K562 (cell line): ENCODE results near the gene LRRC26. TPM values are rescaled to one million over a fixed set of nuclear protein-coding genes. Genes with fewer than 3 reads are reported as not detected.

Experiments used
- ATAC-seq: fragments of 200-7000 bp; cut with Tn5 transposase; 3 replicates; pipeline ENCODE4 v1.9.1; 2020; ENCODE audit warnings: moderate library complexity
- BruUV-seq: library from RNA; stranded (reverse); fragments of 400-500 nt; replicated peaks from 2 replicates; lab custom pipeline; 2021; lab: Mats Ljungman, UMichigan
- CTCF ChIA-PET: fragments of 300-600 bp; formaldehyde crosslinking; extraction: SDS; loops from one replicate; lab custom pipeline; 2021; ENCODE audit warnings: low intra/inter-chr PET ratio; lab: Yijun Ruan, JAX
- POLR2A ChIA-PET: fragments of 300-600, 350-650 bp; sonication (Branson Sonifier 250); formaldehyde crosslinking; extraction: SDS; loops from one replicate; lab custom pipeline; 2021; ENCODE audit warnings: antibody characterized with exemption, inconsistent platforms; lab: Yijun Ruan, JAX
- DNase-seq, 4 experiments: peaks; one replicate each; pipeline versions ENCODE4 v3.0.0 to v3.0.0-alpha.2; 2011 to 2018; ENCODE audit warnings: low spot score in 3 of 4, mixed read lengths in 3 of 4; ENCODE audit errors: extremely low read depth in 1 of 4
- FAIRE-seq: peaks from 2 replicates; lab custom pipeline; 2011; peaks lifted over from hg19 to GRCh38; lab: Jason Lieb, UNC
- H2AFZ ChIP-seq: 2 replicates; pipeline ENCODE4 v1.6.0; 2011; ENCODE audit warnings: low read depth, low read length, control low read depth, inconsistent platforms
- H3K27ac ChIP-seq: fragments of 200-600 bp; 3 replicates; pipeline ENCODE4 v1.8.0; 2011; ENCODE audit warnings: low read depth, mild to moderate bottlenecking, control low read depth, inconsistent platforms, low read length, moderate library complexity, mixed read lengths; ENCODE audit errors: extremely low read depth
- H3K27me3 ChIP-seq, 2 experiments: fragments of 300-600 bp in 1 of 2; 2 replicates in 1 of 2; 3 replicates in 1 of 2; pipeline versions ENCODE4 v1.6.0 to v1.8.0; 2011; ENCODE audit warnings: inconsistent platforms in 2 of 2, low read length in 2 of 2, mild to moderate bottlenecking in 1 of 2, mixed read lengths in 1 of 2, moderate library complexity in 1 of 2; ENCODE audit not compliant: control insufficient read depth in 2 of 2, insufficient read depth in 2 of 2
- H3K36me3 ChIP-seq: fragments of 300-600 bp; 3 replicates; pipeline ENCODE4 v1.8.0; 2011; ENCODE audit warnings: mild to moderate bottlenecking, low read length, inconsistent platforms; ENCODE audit not compliant: control insufficient read depth, insufficient read depth
- H3K4me1 ChIP-seq, 2 experiments: fragments of 200-600 bp in 1 of 2; replicated peaks in 1 of 2; 2 replicates in 1 of 2; 3 replicates in 1 of 2; pipeline versions ENCODE4 v1.5.1 to v1.8.0; 2011; ENCODE audit warnings: inconsistent platforms in 2 of 2, low read length in 2 of 2, mild to moderate bottlenecking in 1 of 2, mixed read lengths in 1 of 2, moderate library complexity in 1 of 2; ENCODE audit not compliant: control insufficient read depth in 2 of 2, insufficient read depth in 2 of 2
- H3K4me2 ChIP-seq: 2 replicates; pipeline ENCODE4 v1.6.1; 2011; ENCODE audit warnings: low read length, control low read depth, inconsistent platforms, mixed read lengths; ENCODE audit not compliant: insufficient read depth
- H3K4me3 ChIP-seq: fragments of 200-600 bp; sonication (generic), shearing (Covaris generic); 2 replicates; pipeline ENCODE4 v1.5.1; 2016; ENCODE audit warnings: control low read depth, inconsistent platforms
- H3K79me2 ChIP-seq: fragments of 200-600 bp; 3 replicates; pipeline ENCODE4 v1.8.0; 2011; ENCODE audit warnings: low read length, inconsistent platforms; ENCODE audit not compliant: control insufficient read depth, insufficient read depth
- H3K9ac ChIP-seq, 2 experiments: 2 replicates each; pipeline versions ENCODE4 v1.6.0 to v1.6.1; 2011; ENCODE audit warnings: low read depth in 2 of 2, low read length in 2 of 2, control low read depth in 1 of 2, inconsistent platforms in 1 of 2, mild to moderate bottlenecking in 1 of 2, mixed read lengths in 1 of 2; ENCODE audit not compliant: insufficient read depth in 1 of 2
- H3K9me1 ChIP-seq: one replicate; pipeline ENCODE4 v1.6.0; 2011; ENCODE audit warnings: inconsistent platforms, mild to moderate bottlenecking, low read length, moderate library complexity; ENCODE audit not compliant: control insufficient read depth, insufficient read depth
- H3K9me3 ChIP-seq: replicated peaks from 2 replicates; pipeline ENCODE4 v1.5.1; 2011; ENCODE audit warnings: low read depth, low read length, inconsistent platforms; ENCODE audit not compliant: control insufficient read depth, insufficient read depth
- H4K20me1 ChIP-seq: replicated peaks from 2 replicates; pipeline ENCODE4 v1.6.1; 2011; ENCODE audit warnings: low read length, inconsistent platforms, mixed read lengths; ENCODE audit not compliant: control insufficient read depth, insufficient read depth
- WGBS: fragments of 100-300 bp; shearing (Covaris generic); methylation state at CpG from one replicate; pipeline ENCODE4 v1.1.6; 2016; ENCODE audit warnings: low coverage, mixed read lengths; ENCODE audit not compliant: insufficient coverage; ENCODE audit errors: missing lambda C conversion rate; 5-methylcytosine and 5-hydroxymethylcytosine counted together
- in situ Hi-C: fragments of 300-500 bp; cut with MboI; formaldehyde crosslinking; loops from 4 replicates; pipeline ENCODE4 v1.15.0; 2018; ENCODE audit warnings: inconsistent platforms, mixed read lengths
- intact Hi-C: fragments of 100-400 bp; cut with micrococcal nuclease; formaldehyde crosslinking; loops from 2 replicates; pipeline ENCODE4 v1.14.2; 2022
- polyA plus RNA-seq, 8 experiments: library from polyadenylated mRNA; depleted of rRNA in 4 of 8; stranded (reverse) in 5 of 8; unstranded in 3 of 8; fragments of >200 nt; fragmentation: Nextera tagmentation in 2 of 8; fragmentation: Illumina TruSeq in 1 of 8; extraction: Ambion mirVana in 2 of 8; extraction: Trizol in 1 of 8; gene quantifications; 2 replicates each; pipeline versions ENCODE4 v1.2.1 to v1.2.3, GENCODE V29; 2011 to 2014; ENCODE audit warnings: inconsistent platforms in 1 of 8, missing spikeins in 1 of 8
- total RNA-seq, 7 experiments: library from RNA; depleted of rRNA in 6 of 7; stranded (reverse); fragments of >200 nt in 6 of 7; fragmentation: Illumina TruSeq in 2 of 7; extraction: Trizol in 2 of 7; gene quantifications; 2 replicates each; pipeline versions ENCODE4 v1.2.1 to v1.2.3, GENCODE V29; 2011 to 2021; ENCODE audit warnings: low replicate concordance in 1 of 7
- TF ChIP-seq, protein P1 (sequence below), 3 experiments: IDR thresholded peaks in 2 of 3; conservative IDR thresholded peaks in 1 of 3; 2 replicates each; pipeline ENCODE4 v1.5.1; 2011 to 2012; ENCODE audit warnings: low read length in 3 of 3, mild to moderate bottlenecking in 3 of 3, control low read depth in 2 of 3, improper control_type of control experiment in 1 of 3, inconsistent platforms in 1 of 3, low read depth in 1 of 3, mixed read lengths in 1 of 3, moderate library complexity in 1 of 3; ENCODE audit not compliant: insufficient read depth in 2 of 3
- TF ChIP-seq, protein P2 (sequence below), 2 experiments: fragments of 450-650 bp in 1 of 2; sonication (generic) in 1 of 2; formaldehyde crosslinking; conservative IDR thresholded peaks; 2 replicates each; pipeline versions ENCODE4 v1.4.0 to v1.8.1; 2020 to 2022; ENCODE audit warnings: mild to moderate bottlenecking in 1 of 2, missing genetic modification reagents in 1 of 2

LRRC26 gene
- total and polyA plus RNA-seq, 9 of the 15 experiments (the other 6 are each of a cell fraction or from before 2014, with no cell fraction given), result not detected

DNA sequence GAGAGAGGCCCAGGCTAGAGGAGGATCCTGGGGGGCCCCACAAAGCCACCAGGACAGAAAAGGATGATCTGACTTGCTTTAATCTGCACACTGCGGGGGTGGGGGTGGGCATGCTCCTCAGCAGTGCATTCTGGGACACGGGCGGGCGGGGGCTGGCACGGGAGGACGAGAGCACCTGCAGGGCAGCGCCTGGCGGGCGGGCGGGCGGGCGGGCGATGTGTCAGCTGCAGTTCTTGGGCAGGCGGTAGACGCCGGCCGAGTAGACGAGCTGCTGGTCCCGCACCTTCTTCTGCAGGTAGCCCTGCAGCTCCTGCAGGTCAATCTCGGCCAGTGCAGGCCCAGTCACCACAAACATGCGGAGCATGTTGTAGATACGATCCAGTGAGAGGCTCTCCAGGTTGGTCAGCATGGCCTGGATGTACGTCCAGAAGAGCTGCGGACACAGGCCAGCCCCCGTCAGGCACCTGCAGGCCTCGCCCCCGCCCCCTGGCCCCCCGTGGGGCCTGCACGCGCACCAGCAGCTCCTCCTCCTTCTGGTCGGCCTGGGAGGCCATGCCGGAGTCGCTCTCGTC is 5.0 kb upstream of the LRRC26 start:
- no peak overlapping the region for H3K4me3 ChIP-seq
- TF ChIP-seq, protein P1, sequence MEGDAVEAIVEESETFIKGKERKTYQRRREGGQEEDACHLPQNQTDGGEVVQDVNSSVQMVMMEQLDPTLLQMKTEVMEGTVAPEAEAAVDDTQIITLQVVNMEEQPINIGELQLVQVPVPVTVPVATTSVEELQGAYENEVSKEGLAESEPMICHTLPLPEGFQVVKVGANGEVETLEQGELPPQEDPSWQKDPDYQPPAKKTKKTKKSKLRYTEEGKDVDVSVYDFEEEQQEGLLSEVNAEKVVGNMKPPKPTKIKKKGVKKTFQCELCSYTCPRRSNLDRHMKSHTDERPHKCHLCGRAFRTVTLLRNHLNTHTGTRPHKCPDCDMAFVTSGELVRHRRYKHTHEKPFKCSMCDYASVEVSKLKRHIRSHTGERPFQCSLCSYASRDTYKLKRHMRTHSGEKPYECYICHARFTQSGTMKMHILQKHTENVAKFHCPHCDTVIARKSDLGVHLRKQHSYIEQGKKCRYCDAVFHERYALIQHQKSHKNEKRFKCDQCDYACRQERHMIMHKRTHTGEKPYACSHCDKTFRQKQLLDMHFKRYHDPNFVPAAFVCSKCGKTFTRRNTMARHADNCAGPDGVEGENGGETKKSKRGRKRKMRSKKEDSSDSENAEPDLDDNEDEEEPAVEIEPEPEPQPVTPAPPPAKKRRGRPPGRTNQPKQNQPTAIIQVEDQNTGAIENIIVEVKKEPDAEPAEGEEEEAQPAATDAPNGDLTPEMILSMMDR (IDR thresholded peaks at IDR 0.05 in 2 of 3, conservative IDR thresholded peaks at IDR 0.05 in 1 of 3; ENCODE audit: insufficient read depth in 2 of 3, low read depth in 1 of 3, low read length in 3 of 3), result peak in 1 of 3 experiments; percentile 6; a peak in 1 of 6 replicates
- TF ChIP-seq, protein P2, sequence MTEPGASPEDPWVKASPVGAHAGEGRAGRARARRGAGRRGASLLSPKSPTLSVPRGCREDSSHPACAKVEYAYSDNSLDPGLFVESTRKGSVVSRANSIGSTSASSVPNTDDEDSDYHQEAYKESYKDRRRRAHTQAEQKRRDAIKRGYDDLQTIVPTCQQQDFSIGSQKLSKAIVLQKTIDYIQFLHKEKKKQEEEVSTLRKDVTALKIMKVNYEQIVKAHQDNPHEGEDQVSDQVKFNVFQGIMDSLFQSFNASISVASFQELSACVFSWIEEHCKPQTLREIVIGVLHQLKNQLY (CRISPR knock-in tag; conservative IDR thresholded peaks at IDR 0.05), result no peak
- WGBS, result 55% methylated on average over 19 of the region's 34 CpGs
- H4K20me1 ChIP-seq, result 0 out of 2 replicates have a peak, but pooled peaks cover 5% of the 10 kb centered on the region
- POLR2A ChIA-PET, result interaction anchor here (0.7 to 1.8 kb wide), 2 partner anchors 17 to 18 kb away, joined by 5 to 7 read pairs; no protein-coding TSS in a partner anchor
- peaks cover 3 to 84% of the 10 kb centered on the region in 2 experiments; a peak in 3 of 5 replicates for H3K4me1 ChIP-seq
- no peak overlapping the region for H2AFZ ChIP-seq
- BruUV-seq, result no TSS peak
- peaks cover 0 to 13% of the 10 kb centered on the region in 2 experiments; a peak in 3 of 5 replicates for H3K27me3 ChIP-seq
- no peaks in the 10 kb centered on the region for H3K9me1 ChIP-seq
- H3K36me3 ChIP-seq, result peaks cover 14% of the 10 kb centered on the region; the same call in 1 of the 3 replicates
- intact Hi-C loops, result no loop called here
- DNase-seq, result peak in 2 of 4 experiments; percentile 30 to 38
- no peak for FAIRE-seq
- CTCF ChIA-PET, result no interaction called here
- no peak overlapping the region for H3K4me2 ChIP-seq
- H3K27ac ChIP-seq, result no peak overlapping the region
- peak; percentile 23; the same call in 2 of the 3 replicates for ATAC-seq
- H3K9me3 ChIP-seq, result no peaks in the 10 kb centered on the region
- H3K79me2 ChIP-seq, result no peaks in the 10 kb centered on the region
- H3K9ac ChIP-seq, result peak overlapping the region in 1 of 2 experiments; percentile 64; a peak in 1 of 4 replicates
- in situ Hi-C loops, result no loop called here
